Glutamatergic neuron (in vitro differentiated cells): ENCODE data around the gene COBL. TPM values are rescaled to one million over a fixed set of nuclear protein-coding genes. Genes with fewer than 3 reads are reported as not detected.

ENCODE experiments used
- DNase-seq: peaks from one replicate; pipeline ENCODE4 v3.0.0; 2022
- H3K27ac Mint-ChIP-seq: one replicate; pipeline ENCODE4 v1.8.0; 2020; ENCODE audit warnings: mild to moderate bottlenecking, mixed read lengths, inconsistent platforms; ENCODE audit not compliant: unreplicated experiment
- H3K27me3 Mint-ChIP-seq: one replicate; pipeline ENCODE4 v1.8.0; 2020; ENCODE audit warnings: mild to moderate bottlenecking, moderate library complexity, mixed read lengths, inconsistent platforms; ENCODE audit not compliant: unreplicated experiment
- H3K36me3 Mint-ChIP-seq: one replicate; pipeline ENCODE4 v1.8.0; 2020; ENCODE audit warnings: mild to moderate bottlenecking, mixed read lengths, inconsistent platforms; ENCODE audit not compliant: unreplicated experiment
- H3K4me1 Mint-ChIP-seq: one replicate; pipeline ENCODE4 v1.8.0; 2020; ENCODE audit warnings: mild to moderate bottlenecking, low read depth, mixed read lengths, inconsistent platforms; ENCODE audit not compliant: unreplicated experiment
- H3K4me3 Mint-ChIP-seq: one replicate; pipeline ENCODE4 v1.8.0; 2020; ENCODE audit warnings: mild to moderate bottlenecking, mixed read lengths, inconsistent platforms; ENCODE audit not compliant: unreplicated experiment
- H3K9me3 Mint-ChIP-seq: one replicate; pipeline ENCODE4 v1.8.0; 2020; ENCODE audit warnings: mild to moderate bottlenecking, moderate library complexity, mixed read lengths, inconsistent platforms; ENCODE audit not compliant: unreplicated experiment
- total RNA-seq: library from RNA; stranded (reverse); fragmentation: NEBNext Ultra II Directional; extraction: Animal tissue kit (Norgen Biotek cat#: 25700); gene quantifications from one replicate; pipeline ENCODE4 v1.2.1, GENCODE V29; 2021; ENCODE audit not compliant: unreplicated experiment
- TF ChIP-seq, protein P1 (sequence below): fragments of 200-600 bp; sonication (generic); IDR thresholded peaks from one replicate; pipeline ENCODE4 v1.5.0; 2021; ENCODE audit not compliant: partially characterized antibody, unreplicated experiment

COBL gene
- total RNA-seq, 1 donor from 2014 or later = 3.3 TPM

DNA sequence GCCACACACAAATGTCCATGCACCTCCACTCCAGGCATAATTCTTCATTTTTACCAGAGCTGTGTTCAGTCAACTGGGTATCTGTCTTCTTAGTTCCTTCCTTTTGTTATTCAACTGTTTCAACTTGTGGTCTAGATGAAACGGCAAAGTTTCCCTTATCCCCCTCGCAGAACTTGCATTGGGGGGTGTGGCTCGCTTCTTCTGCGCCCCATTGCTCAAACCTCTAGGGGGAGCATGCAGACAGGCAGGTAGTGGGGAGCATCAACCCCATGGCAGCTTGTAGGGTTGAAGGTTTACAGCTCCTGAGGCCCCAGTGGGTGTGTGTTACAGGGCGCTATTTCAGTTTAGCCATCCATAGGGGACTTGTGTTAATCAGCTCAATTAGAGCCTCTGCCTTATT is 38.3 kb upstream of the COBL start:
- peaks cover 5% of the 10 kb centered on the region for H3K36me3 Mint-ChIP-seq
- TF ChIP-seq, protein P1, sequence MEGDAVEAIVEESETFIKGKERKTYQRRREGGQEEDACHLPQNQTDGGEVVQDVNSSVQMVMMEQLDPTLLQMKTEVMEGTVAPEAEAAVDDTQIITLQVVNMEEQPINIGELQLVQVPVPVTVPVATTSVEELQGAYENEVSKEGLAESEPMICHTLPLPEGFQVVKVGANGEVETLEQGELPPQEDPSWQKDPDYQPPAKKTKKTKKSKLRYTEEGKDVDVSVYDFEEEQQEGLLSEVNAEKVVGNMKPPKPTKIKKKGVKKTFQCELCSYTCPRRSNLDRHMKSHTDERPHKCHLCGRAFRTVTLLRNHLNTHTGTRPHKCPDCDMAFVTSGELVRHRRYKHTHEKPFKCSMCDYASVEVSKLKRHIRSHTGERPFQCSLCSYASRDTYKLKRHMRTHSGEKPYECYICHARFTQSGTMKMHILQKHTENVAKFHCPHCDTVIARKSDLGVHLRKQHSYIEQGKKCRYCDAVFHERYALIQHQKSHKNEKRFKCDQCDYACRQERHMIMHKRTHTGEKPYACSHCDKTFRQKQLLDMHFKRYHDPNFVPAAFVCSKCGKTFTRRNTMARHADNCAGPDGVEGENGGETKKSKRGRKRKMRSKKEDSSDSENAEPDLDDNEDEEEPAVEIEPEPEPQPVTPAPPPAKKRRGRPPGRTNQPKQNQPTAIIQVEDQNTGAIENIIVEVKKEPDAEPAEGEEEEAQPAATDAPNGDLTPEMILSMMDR = no peak
- H3K4me3 Mint-ChIP-seq = no peak overlapping the region
- H3K4me1 Mint-ChIP-seq = no peaks in the 10 kb centered on the region
- no peak overlapping the region for H3K27ac Mint-ChIP-seq
- H3K9me3 Mint-ChIP-seq = no peaks in the 10 kb centered on the region
- DNase-seq = no peak
- peaks cover 1% of the 10 kb centered on the region for H3K27me3 Mint-ChIP-seq

DNA sequence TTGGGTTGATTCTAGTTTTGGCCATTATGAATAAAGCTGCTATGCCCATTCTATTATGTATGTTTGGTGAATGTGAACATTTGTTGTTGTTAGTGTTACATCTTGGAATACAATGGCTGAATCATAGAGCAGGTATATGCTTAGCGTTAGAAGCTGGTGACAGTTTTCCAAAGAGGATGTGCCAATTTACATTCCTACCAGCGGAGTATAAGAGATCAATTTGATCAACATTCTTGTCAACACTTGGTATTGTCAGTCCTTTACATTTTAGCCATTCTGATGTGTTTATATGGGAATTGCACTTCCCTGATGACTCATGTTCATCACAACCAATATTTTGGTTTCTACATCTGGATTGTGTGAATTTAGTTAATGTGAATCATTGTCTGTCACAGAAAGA is 37.8 kb upstream of the COBL start:
- H3K4me3 Mint-ChIP-seq = no peak overlapping the region
- DNase-seq = no peak
- H3K4me1 Mint-ChIP-seq = no peaks in the 10 kb centered on the region
- no peaks in the 10 kb centered on the region for H3K9me3 Mint-ChIP-seq
- H3K27me3 Mint-ChIP-seq = peaks cover 1% of the 10 kb centered on the region
- no peak overlapping the region for H3K27ac Mint-ChIP-seq
- H3K36me3 Mint-ChIP-seq = peaks cover 5% of the 10 kb centered on the region
- TF ChIP-seq, protein P1 = no peak

DNA sequence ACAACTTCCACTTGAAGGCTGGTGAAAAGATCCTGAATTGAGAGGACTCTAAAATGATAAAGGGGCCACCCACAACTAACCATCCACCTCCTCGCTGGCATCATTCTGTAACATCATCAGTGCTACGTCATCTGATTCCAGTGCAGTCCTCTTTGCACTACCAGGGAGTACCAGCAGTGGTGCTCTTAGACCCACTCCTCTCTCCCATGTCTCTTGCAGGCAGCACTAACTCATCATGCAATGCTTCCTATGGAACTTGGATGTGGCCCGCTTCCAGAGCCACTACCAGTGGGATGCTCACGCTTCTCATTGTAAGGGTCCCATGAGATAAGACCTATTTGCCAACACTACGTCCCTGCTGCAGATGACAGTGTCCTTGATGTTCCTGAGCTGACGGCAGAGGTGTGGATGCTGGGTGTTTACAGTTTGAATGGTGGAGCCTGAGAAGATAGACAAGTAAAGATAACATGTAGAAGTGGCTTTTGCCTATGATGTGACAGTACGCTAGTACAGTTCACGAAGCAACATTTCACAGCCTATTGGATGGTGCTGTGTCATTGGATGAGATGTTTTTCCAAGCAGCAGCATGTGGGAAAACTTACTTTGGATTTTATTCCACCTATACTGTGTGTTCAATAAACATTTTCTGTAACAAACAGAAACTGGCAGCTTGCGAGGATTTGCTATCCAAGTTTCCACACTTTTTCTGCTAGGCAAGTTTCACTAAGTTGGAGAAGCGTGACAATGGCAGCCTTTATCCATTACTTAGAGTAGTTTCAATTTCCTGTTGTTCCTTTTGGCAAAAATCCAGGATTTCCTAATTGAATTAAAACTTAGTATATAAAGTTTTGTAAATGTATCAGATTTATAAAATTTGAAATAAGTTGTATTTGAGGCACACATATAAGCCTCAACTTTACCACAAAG is 35.8 kb upstream of the COBL start:
- TF ChIP-seq, protein P1 = peak; percentile 18
- H3K36me3 Mint-ChIP-seq = peaks cover 5% of the 10 kb centered on the region
- H3K27ac Mint-ChIP-seq = no peak overlapping the region
- peaks cover 1% of the 10 kb centered on the region for H3K27me3 Mint-ChIP-seq
- no peaks in the 10 kb centered on the region for H3K4me1 Mint-ChIP-seq
- no peaks in the 10 kb centered on the region for H3K9me3 Mint-ChIP-seq
- H3K4me3 Mint-ChIP-seq = no peak overlapping the region
- no peak for DNase-seq

DNA sequence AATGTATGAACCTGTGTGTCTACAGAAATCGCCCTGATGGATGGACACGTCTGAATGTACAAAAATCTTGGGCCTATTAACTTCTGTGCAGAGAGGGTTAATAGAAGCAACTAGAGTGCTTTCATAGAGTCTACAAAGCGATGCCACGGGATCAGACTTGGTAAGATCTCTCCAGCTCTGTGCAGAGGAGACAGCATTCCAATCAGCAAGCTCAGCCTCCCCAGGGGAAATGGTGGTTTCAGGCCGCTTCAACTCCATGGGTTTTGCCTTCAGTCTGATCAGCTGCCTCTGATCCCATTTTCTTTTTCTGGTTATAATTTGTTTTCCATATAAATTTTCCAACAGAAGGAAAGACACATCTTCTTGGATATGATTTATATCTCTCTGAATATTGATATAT is 35.1 kb upstream of the COBL start:
- no peaks in the 10 kb centered on the region for H3K4me1 Mint-ChIP-seq
- H3K4me3 Mint-ChIP-seq = no peak overlapping the region
- H3K27me3 Mint-ChIP-seq = no peaks in the 10 kb centered on the region
- TF ChIP-seq, protein P1 = no peak
- H3K36me3 Mint-ChIP-seq = peaks cover 5% of the 10 kb centered on the region
- no peak overlapping the region for H3K27ac Mint-ChIP-seq
- DNase-seq = peak; percentile 34
- no peaks in the 10 kb centered on the region for H3K9me3 Mint-ChIP-seq

DNA sequence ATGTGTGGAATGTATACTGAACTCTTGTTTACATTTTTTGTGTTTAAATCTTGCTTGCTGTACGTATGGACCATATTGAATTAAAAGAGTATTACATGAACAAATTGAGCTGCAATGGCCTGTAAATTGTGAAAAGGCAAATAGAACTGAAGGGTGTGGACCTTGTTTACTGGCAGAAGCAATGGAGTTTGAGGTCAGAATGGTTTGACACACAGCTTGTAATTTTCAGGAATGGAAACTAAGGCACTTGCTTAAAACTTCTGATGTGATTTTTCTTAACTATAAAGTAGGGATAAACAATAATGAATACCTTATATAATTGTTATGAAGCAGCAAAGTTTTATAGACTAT is 33.9 kb upstream of the COBL start:
- H3K4me3 Mint-ChIP-seq = no peak overlapping the region
- no peaks in the 10 kb centered on the region for H3K27me3 Mint-ChIP-seq
- no peak for DNase-seq
- H3K4me1 Mint-ChIP-seq = peaks cover 2% of the 10 kb centered on the region
- no peaks in the 10 kb centered on the region for H3K9me3 Mint-ChIP-seq
- TF ChIP-seq, protein P1 = no peak
- no peak overlapping the region for H3K27ac Mint-ChIP-seq
- peaks cover 5% of the 10 kb centered on the region for H3K36me3 Mint-ChIP-seq
